Fibroblast of lung (primary cell): ENCODE results near the gene TNS3. TPM values are rescaled to one million over a fixed set of nuclear protein-coding genes. Genes with fewer than 3 reads are reported as not detected.

ENCODE experiments used
- DNase-seq, 2 donors: peaks; one replicate each; pipeline versions ENCODE4 v3.0.0 to v3.0.0-alpha.2; 2010; ENCODE audit warnings: low read depth in 2 of 2
- H2AFZ ChIP-seq: 2 replicates; pipeline ENCODE4 v1.5.1; 2012; ENCODE audit warnings: low read length, control low read depth, inconsistent platforms
- H3K27ac ChIP-seq: 2 replicates; pipeline ENCODE4 v1.5.1; 2011; ENCODE audit warnings: low read length, control low read depth; ENCODE audit not compliant: insufficient read depth
- H3K27me3 ChIP-seq: 2 replicates; pipeline ENCODE4 v1.5.1; 2011; ENCODE audit warnings: mild to moderate bottlenecking, low read length; ENCODE audit not compliant: control insufficient read depth, insufficient read depth
- H3K36me3 ChIP-seq: 2 replicates; pipeline ENCODE4 v1.5.1; 2011; ENCODE audit warnings: low read length; ENCODE audit not compliant: control insufficient read depth, insufficient read depth
- H3K4me1 ChIP-seq: 2 replicates; pipeline ENCODE4 v1.5.1; 2011; ENCODE audit warnings: low read length; ENCODE audit not compliant: control insufficient read depth, insufficient read depth; ENCODE audit errors: extremely low read depth
- H3K4me2 ChIP-seq: 2 replicates; pipeline ENCODE4 v1.5.1; 2011; ENCODE audit warnings: low read length, control low read depth; ENCODE audit not compliant: insufficient read depth; ENCODE audit errors: extremely low read depth
- H3K4me3 ChIP-seq, 4 experiments: fragments of 200-600 bp in 1 of 4; sonication (generic) in 1 of 4; replicated peaks in 1 of 4; 2 replicates each; pipeline ENCODE4 v1.5.1; 2011 to 2016; ENCODE audit warnings: low read length in 4 of 4, low read depth in 3 of 4, mild to moderate bottlenecking in 3 of 4, control low read depth in 2 of 4, inconsistent platforms in 1 of 4, mixed read lengths in 1 of 4; ENCODE audit not compliant: insufficient read depth in 1 of 4; ENCODE audit errors: control extremely low read depth in 1 of 4
- H3K79me2 ChIP-seq: 2 replicates; pipeline ENCODE4 v1.5.1; 2012; ENCODE audit warnings: mild to moderate bottlenecking, low read length, inconsistent platforms; ENCODE audit not compliant: control insufficient read depth, insufficient read depth
- H3K9ac ChIP-seq: 2 replicates; pipeline ENCODE4 v1.5.1; 2011; ENCODE audit warnings: mild to moderate bottlenecking, low read length, control low read depth; ENCODE audit not compliant: insufficient read depth
- H3K9me3 ChIP-seq: 2 replicates; pipeline ENCODE4 v1.5.1; 2012; ENCODE audit warnings: low read depth, low read length; ENCODE audit not compliant: control insufficient read depth, insufficient read depth
- H4K20me1 ChIP-seq: 2 replicates; pipeline ENCODE4 v1.5.1; 2011; ENCODE audit warnings: low read length; ENCODE audit not compliant: control insufficient read depth, insufficient read depth; ENCODE audit errors: extremely low read depth
- EZH2 ChIP-seq: IDR thresholded peaks from 2 replicates; pipeline ENCODE4 v1.5.1; 2012; ENCODE audit warnings: low read length, control low read depth, mild to moderate bottlenecking; ENCODE audit errors: missing control alignments
- polyA plus RNA-seq, 2 donors: library from polyadenylated mRNA; depleted of rRNA in 1 of 2; stranded (reverse) in 1 of 2; unstranded in 1 of 2; fragments of >200 nt; gene quantifications; 2 replicates each; pipeline ENCODE4 v1.2.1, GENCODE V29; 2011 to 2012; ENCODE audit warnings: missing spikeins in 1 of 2
- total RNA-seq: library from RNA; depleted of rRNA; stranded (reverse); fragments of >200 nt; gene quantifications from 2 replicates; pipeline ENCODE4 v1.2.1, GENCODE V29; 2014
- TF ChIP-seq, protein P1 (sequence below), 2 donors: IDR thresholded peaks in 1 of 2; conservative IDR thresholded peaks in 1 of 2; 1 replicate in 1 of 2; 2 replicates in 1 of 2; pipeline ENCODE4 v1.5.1; 2011 to 2012; ENCODE audit warnings: low read length in 2 of 2, control low read depth in 1 of 2, inconsistent platforms in 1 of 2, low read depth in 1 of 2, mild to moderate bottlenecking in 1 of 2

The TNS3 gene
- total and polyA plus RNA-seq, 2 donors (not counting 1 experiment from before 2014, with no cell fraction given) = 74.4 to 88.8 TPM

DNA sequence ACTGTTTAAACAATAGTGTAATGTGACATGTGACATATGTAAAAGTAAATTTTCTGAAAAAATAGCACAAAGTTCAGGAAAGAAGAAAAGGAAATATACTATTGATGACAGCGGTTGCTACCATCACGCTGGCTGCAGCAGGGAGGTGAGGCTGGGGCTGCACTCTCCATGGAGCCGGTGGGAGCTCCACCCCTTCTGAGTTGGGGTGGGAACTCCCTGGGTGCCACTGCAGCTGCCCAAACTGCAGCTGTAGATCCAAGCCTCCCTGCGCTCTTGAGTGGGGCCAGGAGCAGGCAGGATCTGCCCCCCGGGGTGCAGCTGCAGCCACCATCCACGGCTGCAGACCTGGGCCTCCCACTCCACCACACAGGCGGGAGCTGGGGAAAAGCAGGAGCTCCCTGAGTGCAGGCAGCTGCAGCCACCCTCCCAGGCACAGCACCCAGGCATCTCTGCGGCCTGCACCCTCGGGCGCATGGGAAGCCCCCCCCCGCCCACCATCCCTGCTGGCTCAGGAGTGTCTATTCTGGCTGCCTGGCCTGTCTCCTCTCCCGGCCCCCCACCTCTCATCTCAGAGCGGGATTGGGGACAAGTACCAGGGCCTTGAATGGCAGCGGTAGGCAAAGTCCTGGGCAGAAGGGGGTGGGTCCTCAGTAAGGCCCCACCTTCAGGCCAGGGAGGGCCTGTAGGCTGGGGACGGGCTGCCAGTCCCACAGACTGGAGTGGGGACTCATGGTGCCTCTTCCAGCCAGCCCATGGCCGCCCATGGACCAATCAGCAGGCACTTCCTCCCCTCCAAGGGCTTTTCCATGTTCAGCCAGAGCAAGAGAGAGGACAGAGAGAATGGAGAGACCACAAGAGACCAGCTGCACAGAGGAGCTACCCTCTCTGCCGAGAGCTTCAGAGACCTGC is 50.1 kb downstream of the TNS3 start:
- Histone ChIP-seq H3K9me3 (no peaks in the 10 kb centered on the region), H2AFZ (no peak overlapping the region), H3K9ac (no peak overlapping the region), H3K79me2 (peaks cover 12% of the 10 kb centered on the region), H3K27ac (no peak overlapping the region), H3K4me2 (no peak overlapping the region), H3K4me3 (no peak overlapping the region), H3K4me1 (peaks cover 3% of the 10 kb centered on the region), H4K20me1 (no peaks in the 10 kb centered on the region), H3K27me3 (no peaks in the 10 kb centered on the region), H3K36me3 (peaks cover 3% of the 10 kb centered on the region)
- DNase-seq = no peak
- no peak for TF ChIP-seq EZH2
- TF ChIP-seq, protein P1, sequence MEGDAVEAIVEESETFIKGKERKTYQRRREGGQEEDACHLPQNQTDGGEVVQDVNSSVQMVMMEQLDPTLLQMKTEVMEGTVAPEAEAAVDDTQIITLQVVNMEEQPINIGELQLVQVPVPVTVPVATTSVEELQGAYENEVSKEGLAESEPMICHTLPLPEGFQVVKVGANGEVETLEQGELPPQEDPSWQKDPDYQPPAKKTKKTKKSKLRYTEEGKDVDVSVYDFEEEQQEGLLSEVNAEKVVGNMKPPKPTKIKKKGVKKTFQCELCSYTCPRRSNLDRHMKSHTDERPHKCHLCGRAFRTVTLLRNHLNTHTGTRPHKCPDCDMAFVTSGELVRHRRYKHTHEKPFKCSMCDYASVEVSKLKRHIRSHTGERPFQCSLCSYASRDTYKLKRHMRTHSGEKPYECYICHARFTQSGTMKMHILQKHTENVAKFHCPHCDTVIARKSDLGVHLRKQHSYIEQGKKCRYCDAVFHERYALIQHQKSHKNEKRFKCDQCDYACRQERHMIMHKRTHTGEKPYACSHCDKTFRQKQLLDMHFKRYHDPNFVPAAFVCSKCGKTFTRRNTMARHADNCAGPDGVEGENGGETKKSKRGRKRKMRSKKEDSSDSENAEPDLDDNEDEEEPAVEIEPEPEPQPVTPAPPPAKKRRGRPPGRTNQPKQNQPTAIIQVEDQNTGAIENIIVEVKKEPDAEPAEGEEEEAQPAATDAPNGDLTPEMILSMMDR (conservative IDR thresholded peaks at IDR 0.05 in 1 of 2, IDR thresholded peaks at IDR 0.05 in 1 of 2; ENCODE audit: low read depth in 1 of 2, low read length in 2 of 2) = no peak

DNA sequence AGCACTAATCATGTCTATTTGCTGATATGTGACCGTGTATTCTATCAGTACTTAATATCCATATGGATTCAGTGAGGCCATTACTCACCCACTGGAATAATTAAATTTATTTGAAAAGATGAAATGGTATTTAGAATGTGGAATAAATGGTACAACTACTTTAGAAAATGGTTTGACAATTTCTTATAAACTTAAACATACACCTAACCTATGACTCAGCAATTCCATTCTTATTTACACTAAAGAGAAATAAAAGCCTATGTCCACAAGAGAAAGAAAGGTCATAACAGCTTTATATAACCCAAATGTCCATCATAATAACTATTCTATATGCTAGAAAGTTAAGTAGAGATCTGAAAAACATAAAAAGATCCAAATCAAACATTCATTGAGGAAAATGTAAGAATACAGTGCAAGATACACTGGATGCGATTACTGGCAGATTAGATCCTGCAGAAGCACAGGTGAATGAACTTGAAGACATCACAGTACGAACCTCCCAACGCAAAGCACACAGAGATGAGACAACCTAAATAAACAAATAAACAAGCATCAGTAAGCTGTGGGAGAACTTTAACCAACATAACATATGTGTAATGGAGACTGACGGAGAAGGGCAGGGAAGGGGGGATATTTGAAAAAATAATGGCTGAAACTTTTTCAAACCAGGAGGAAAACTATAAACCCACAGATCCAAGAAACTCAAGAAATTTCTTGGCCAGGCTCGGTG is 51.9 kb downstream of the TNS3 start:
- H3K4me2 ChIP-seq = no peak overlapping the region
- no peak for TF ChIP-seq EZH2
- H2AFZ ChIP-seq = no peak overlapping the region
- no peak overlapping the region for H3K4me3 ChIP-seq
- no peaks in the 10 kb centered on the region for H3K9me3 ChIP-seq
- H3K36me3 ChIP-seq = peaks cover 5% of the 10 kb centered on the region
- H4K20me1 ChIP-seq = no peaks in the 10 kb centered on the region
- H3K27ac ChIP-seq = no peak overlapping the region
- no peak for DNase-seq
- no peaks in the 10 kb centered on the region for H3K4me1 ChIP-seq
- H3K79me2 ChIP-seq = peaks cover 8% of the 10 kb centered on the region
- H3K27me3 ChIP-seq = no peaks in the 10 kb centered on the region
- no peak overlapping the region for H3K9ac ChIP-seq

DNA sequence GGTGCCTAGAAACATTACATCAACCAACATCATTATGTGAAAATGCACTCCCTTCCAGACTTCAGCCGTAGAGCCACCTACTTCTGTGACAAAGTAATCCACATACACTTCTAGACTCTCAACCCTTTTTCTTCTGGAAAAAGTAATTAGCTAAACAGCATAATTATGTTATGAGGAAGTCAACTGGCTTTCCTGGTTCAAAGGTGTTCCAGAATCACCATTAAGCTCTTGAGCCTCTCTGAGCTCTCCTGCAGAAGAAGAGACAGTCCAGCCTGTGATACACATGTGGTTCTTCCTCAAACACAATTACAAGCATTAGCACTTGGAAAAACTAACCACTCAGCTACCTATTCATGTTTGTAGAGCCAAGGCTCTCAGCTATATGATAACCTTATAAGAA is 52.5 kb downstream of the TNS3 start:
- no peak overlapping the region for H3K9ac ChIP-seq
- no peaks in the 10 kb centered on the region for H3K27me3 ChIP-seq
- no peaks in the 10 kb centered on the region for H3K4me1 ChIP-seq
- no peaks in the 10 kb centered on the region for H3K9me3 ChIP-seq
- TF ChIP-seq, protein P1 (conservative IDR thresholded peaks at IDR 0.05 in 1 of 2, IDR thresholded peaks at IDR 0.05 in 1 of 2; ENCODE audit: low read depth in 1 of 2, low read length in 2 of 2) = no peak
- no peak for TF ChIP-seq EZH2
- no peak for DNase-seq
- H2AFZ ChIP-seq = no peak overlapping the region
- H3K36me3 ChIP-seq = peaks cover 5% of the 10 kb centered on the region
- no peaks in the 10 kb centered on the region for H4K20me1 ChIP-seq
- no peak overlapping the region for H3K4me2 ChIP-seq
- H3K79me2 ChIP-seq = peaks cover 5% of the 10 kb centered on the region
- H3K4me3 ChIP-seq = no peak overlapping the region
- no peak overlapping the region for H3K27ac ChIP-seq
